VCaP (cell line): ENCODE data around the gene ARMC9.

Experiments used
- H3K27ac ChIP-seq: fragments of 450-650 bp; 2 replicates; pipeline ENCODE4 v1.5.1; 2017
- TF ChIP-seq, protein P1 (sequence below): fragments of 450-650 bp; conservative IDR thresholded peaks from 2 replicates; pipeline ENCODE4 v1.5.1; 2017; ENCODE audit warnings: mild to moderate bottlenecking, moderate library complexity

The ARMC9 gene

DNA sequence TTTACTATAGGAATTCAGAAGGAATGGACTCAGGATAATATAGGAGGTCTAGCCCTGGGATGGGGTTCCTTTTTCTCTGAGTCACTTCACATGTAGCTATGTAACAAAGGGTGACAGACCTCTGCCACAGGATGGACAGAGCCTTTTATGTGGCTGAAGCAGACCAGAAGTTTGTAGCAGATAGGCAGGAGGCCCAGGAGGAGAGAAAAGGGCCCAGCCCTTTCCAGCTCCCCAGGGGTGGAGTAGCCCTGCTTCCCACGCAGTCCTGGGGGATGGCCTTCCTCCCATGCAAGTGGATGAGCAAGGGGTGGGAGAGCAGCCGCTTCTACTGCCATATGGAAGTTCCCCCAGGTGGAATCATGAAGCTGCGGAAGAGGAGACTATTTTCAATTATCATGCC is 40.3 kb downstream of the ARMC9 start:
- TF ChIP-seq, protein P1, sequence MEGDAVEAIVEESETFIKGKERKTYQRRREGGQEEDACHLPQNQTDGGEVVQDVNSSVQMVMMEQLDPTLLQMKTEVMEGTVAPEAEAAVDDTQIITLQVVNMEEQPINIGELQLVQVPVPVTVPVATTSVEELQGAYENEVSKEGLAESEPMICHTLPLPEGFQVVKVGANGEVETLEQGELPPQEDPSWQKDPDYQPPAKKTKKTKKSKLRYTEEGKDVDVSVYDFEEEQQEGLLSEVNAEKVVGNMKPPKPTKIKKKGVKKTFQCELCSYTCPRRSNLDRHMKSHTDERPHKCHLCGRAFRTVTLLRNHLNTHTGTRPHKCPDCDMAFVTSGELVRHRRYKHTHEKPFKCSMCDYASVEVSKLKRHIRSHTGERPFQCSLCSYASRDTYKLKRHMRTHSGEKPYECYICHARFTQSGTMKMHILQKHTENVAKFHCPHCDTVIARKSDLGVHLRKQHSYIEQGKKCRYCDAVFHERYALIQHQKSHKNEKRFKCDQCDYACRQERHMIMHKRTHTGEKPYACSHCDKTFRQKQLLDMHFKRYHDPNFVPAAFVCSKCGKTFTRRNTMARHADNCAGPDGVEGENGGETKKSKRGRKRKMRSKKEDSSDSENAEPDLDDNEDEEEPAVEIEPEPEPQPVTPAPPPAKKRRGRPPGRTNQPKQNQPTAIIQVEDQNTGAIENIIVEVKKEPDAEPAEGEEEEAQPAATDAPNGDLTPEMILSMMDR = no peak

DNA sequence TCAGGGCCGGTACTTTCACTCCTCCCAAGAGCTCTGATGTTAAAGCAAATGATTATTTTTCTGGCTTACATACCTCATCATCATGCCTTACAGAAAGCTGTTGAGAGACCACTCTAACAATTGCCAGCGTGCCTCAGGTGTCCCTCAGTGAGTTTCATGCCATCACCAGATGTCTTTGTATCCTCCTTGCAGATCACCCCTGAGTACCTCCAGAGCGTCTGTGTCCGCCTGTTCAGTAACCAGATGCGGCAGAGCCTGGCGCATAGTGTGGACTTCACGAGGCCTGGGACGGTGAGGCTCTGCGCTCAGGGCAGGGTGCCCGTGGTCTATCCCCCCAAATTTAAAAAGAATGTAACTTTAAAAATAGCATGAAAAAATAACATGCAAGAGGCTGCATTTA is 41.3 kb downstream of the ARMC9 start:
- TF ChIP-seq, protein P1 = no peak
- no peak overlapping the region for H3K27ac ChIP-seq

More for the DNA sequence above, 40.3 kb downstream of the ARMC9 start:
- H3K27ac ChIP-seq = no peak overlapping the region

DNA sequence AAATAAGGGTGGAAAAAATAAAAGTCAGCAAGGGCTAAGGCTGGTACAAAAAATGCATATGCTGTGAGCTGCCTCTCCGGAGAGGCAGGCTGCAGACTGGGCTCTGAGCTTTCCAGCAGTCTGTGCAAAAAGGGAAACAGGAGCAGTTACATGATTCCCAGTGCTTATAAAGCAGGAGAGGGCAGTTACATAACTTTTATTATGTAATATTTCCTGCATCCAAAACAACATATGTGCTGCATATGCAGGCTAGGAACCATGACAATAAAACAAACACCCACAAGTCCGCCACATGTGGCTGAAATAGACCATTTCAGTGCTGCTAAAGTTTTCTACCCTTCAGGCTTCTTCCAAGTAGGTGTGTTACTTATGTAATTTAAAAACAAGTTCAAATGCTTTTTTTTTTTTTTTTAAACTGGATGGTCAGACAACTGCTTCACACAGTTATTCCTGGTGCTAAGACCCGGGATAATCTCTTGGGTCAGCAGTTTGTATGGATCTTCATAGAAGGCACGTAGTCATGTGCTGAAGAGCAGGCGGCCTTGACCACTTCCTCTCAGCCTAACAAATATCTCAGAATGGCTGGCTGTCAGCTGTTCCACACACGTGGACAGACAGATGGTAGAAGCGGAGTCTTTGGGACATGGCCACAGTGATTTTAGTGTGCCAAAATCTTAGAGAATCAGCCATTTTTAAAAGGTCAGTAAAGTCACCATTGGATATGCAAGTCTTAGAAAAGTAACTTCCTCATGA is 43.5 kb downstream of the ARMC9 start:
- no peak overlapping the region for H3K27ac ChIP-seq
- TF ChIP-seq, protein P1 = no peak

DNA sequence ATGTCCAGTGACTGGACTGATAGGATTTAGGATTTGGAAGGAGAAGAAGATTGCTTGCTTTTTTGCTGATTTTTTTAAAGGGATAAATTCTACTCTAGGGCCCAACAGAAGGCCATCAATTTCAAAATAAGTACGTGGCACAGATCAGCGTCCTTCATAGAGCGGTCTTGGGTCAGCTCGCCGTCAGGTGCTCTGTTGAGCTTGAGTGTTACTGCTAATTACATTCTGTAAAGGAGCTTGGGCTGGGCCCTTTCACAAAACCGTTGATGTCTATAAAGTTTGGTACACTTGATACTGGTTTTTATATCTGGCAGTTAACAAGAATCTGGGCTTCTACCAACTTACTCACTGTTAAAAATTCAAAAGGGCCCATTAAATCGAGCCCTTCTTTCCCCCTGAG is 45.4 kb downstream of the ARMC9 start:
- TF ChIP-seq, protein P1 = no peak

DNA sequence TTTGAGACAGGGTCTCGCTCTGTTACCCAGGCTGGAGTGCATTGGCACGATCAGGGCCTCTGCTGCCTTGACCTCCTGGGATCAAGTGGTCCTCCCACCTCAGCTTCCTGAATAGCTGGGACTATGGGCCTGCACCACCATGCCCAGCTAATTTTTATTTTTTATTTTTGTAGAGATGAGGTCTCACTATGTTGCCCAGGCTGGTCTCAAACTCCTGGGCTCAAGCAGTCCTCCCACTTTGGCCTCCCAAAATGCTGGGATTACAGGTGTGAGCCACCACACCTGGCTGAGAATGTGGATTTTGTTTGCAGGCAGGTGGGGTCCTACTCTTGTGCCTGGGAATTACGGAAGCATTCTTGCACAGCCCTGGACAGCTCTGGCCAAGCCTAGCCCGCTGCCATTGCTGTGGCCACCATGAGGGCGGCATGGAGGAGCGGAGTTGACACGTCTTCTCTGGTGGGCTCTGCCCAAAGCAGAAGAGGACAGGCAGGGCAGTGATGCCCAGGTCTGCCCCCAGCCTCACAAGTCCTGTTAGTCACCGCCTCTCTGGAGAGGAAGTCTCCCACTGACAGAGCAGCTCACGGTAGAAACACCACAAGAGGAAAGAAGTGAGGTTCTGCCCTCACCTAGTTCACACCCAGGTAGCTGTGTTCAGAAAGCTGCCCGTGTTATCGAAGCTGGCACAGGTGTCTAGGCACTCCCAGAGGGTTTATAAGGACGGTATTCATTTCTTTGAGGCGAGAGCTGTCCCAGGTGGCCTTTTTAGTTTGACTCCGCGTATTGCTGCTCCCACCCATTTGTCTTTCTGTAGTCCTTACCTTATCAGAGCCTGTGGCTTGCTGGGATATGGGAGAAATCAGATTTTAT is 46.2 kb downstream of the ARMC9 start:
- TF ChIP-seq, protein P1 = no peak

More for the DNA sequence above, 45.4 kb downstream of the ARMC9 start:
- H3K27ac ChIP-seq = no peak overlapping the region

DNA sequence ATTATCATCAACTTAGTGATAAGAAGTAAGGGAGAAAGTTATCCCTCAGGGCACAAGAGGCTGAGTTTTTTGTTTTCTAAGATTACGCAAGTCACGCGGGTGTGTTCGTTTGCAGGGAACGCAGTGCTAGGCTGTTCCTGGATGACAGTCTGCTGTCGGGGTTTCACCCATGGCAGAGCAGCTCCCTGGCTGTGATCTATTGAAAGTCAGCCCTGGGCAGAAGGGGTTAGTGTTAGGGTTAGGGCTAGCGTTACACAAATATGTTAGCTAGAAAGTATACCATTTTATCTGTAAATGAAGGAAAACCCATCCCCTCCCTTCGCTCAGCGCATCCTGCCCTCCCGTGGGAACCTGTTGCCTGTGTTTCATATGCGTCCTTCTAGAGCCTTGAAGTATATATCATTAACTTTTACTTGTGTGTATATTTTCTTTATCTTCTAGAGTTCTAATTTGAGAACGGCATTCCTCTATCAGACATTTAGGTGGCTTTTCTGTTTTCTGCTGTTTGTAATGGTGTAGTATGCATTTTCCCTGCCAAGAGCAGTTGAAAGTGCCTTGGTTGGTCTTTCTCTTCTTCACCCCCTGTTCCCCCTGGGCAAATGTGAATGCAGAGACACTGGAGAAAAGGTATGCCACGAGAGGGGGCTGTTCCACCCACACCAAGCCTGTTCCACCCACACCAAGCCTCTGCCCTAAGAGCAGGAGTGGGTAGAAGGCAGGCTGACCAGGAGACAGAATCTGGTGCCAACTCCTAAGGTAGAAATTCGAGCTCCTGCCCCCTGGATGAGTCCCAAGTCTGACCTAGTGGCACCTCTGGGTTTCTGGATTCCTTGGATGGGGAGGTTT is 47.0 kb downstream of the ARMC9 start:
- TF ChIP-seq, protein P1 = peak; percentile 57
- no peak overlapping the region for H3K27ac ChIP-seq

More for the DNA sequence above, 46.2 kb downstream of the ARMC9 start:
- no peak overlapping the region for H3K27ac ChIP-seq
